ENCODE data around the gene PQBP1.
"Not testable (repeated sequence)": the region's sequence is repeated elsewhere in the genome, so short reads cannot be mapped to it uniquely, and the experiment has no call there.

The PQBP1 gene, protein sequence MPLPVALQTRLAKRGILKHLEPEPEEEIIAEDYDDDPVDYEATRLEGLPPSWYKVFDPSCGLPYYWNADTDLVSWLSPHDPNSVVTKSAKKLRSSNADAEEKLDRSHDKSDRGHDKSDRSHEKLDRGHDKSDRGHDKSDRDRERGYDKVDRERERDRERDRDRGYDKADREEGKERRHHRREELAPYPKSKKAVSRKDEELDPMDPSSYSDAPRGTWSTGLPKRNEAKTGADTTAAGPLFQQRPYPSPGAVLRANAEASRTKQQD

DNA sequence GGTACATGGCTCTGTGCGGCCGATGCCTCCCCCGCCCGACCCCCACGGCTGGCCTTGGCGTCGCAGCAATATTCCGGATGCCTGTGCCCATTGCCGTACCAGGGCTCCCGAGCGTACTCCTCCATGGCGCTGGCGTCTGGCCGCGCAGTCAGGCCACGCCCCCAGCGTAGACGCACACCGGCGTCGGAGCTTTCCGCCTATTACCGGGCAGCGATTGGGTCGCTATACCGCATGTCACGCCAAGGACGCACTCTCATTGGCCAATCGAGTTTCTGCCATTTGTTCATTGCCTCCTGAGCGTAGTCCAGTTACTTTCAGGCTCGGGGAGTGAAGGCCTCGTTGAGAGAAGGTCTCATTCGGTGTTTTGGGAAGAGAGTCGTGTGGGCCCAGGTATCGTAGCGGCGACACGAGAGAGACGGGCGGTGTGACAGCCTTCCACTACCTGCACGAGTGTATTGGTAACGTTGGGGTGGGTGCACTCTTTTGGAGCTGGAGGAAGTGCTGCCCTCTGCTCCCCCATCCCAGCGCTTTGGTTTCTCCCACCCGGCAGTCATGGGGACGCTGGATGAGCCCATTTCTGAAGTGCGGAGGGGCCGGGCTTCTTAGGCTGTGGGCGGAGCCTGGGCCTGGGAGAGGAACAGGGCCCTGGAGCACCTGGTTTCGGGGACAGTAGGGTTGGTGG lies at the start of gene PQBP1, which contains the start of gene TIMM17B:
PQBP1 (plus strand) TSS at position 306 of the 682 bp plus-strand sequence. CDS start 580 bp downstream, outside the sequence.
TIMM17B (minus strand) TSS at position 144 of the 682 bp plus-strand sequence; CDS start at position 125, 19 bp downstream.
- peak; percentile 77 for DNase-seq

DNA sequence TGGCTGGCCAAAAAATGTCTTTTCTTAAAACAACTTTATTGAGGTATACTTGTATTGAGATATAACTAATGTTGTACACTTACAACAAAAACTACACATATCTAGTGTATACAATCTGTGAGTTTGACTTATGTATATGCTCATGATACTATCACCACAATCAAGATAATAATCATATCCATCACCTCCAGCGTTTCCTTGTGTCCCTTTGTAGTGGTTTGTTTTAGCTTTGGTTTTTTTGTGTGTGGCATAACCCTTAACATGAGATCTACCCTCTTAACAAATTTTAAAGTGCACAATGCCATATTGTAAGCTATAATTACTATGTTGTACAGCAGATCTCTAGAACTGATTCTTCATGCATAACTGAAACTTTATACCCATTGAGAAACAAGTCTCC lies 48.9 kb upstream of the PQBP1 start:
- no peak for DNase-seq

DNA sequence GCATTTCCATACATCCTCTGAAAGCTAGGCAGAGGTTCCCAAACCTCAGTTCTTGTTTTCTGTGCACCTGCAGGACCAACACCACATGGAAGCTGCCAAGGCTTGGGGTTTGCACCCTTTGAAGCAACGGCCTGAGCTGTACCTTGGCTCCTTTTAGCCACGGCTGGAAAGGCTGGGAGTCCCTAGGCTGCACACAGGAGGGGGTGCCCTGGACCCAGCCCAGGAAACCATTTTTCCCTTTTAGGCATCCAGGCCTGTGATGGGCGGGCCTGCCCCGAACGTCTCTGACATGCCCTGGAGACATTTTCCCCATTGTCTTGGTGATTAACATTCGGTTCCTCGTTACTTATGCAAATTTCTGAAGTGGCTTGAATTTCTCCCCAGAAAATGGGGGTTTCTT lies 44.9 kb upstream of the PQBP1 start:
- no peak for DNase-seq

DNA sequence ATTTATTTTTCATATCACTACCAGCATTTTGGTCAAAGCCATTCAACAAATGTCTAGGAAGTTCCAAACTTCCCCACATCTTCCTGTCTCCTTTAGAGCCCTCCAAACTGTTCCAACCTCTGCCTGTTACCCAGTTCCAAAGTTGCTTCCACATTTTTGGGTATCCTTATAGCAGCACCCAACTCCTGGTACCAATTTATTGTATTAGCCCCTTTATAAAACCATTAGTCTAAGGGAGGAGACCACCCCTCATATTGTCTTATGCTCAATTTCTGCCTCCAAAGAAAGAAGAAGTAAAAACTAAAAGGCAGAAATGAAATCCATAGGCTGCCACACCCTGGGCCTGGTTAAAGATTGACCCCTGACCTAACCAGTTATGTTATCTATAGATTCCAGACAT lies 44.2 kb upstream of the PQBP1 start:
- DNase-seq = not testable (repeated sequence)

DNA sequence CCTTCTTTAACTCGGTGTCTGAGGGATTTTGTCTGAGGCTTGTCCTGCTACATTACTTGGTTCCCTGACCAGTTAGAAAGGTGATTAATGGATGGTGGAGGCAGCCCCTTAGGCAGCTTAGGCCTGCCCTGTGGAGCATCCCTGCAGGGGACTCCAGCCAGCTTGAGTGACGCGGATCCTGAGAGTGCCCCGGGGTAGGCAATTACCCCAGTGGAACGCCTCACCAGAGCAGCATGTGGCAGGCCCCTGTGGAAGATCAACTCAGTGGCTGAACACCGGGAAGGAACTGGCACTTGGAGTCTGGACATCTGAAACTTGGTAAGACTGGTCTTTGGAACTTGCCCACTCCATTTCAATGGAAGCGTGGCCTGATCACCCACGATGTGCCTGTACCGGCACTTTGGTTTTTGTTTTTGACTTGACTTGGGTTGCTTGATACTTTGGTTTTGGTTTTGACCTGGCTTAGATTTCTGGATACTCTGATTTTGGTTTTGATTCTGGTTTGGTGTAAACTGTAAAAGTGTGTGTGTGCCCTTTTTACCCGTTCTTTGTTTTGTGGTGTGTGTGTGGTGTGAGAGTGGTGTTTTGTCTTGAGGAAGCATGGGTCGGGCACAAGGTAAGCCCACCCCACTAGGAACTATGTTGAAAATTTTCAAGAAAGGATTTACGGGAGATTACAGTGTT lies 43.5 kb upstream of the PQBP1 start:
- DNase-seq = not testable (repeated sequence)

DNA sequence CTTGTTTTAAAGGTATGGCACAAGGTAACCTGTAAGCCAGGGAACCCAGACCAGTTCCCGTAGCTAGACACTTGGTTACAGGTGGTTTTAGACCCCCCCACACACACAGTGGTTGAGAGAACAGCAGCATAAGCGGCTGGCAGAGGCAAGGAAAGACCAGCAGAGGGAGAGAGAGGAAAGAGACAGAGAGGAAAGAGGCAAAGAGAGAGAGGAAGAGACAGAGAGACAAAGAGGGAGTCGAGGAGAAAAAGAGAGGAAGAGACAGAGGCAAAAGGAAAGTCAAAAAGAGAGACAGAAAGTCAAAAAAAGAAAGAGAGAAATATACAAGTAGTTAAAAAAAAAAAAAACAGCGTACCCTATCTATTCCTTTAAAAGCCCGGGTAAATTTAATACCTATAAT lies 42.8 kb upstream of the PQBP1 start:
- DNase-seq = no peak

DNA sequence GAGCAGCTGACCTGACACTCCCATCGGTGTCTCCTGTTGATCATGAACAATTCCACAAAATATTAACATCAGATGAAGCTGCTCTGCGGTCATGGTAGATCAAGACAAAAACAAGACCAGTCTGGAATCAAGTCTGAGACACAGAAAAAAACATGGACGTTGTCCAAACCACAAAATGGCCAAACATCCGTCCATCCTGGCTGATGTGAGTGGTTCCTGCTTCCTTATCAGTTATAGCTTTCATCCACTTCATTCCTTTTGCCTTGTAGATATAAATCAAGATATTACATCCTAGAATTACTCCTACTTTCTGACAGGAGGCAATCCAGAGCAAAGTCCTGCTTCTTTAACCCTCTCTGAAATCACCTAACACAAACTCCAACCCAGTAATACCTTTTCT lies 33.5 kb upstream of the PQBP1 start:
- DNase-seq = no peak

DNA sequence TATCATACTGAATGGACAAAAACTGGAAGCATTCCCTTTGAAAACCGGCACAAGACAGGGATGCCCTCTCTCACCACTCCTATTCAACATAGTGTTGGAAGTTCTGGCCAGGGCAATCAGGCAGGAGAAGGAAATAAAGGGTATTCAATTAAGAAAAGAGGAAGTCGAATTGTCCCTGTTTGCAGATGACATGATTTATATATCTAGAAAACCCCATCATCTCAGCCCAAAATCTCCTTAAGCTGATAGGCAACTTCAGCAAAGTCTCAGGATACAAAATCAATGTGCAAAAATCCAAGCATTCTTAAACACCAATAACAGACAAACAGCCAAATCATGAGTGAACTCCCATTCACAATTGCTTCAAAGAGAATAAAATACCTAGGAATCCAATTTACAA lies 25.7 kb upstream of the PQBP1 start:
- DNase-seq = not testable (repeated sequence)

DNA sequence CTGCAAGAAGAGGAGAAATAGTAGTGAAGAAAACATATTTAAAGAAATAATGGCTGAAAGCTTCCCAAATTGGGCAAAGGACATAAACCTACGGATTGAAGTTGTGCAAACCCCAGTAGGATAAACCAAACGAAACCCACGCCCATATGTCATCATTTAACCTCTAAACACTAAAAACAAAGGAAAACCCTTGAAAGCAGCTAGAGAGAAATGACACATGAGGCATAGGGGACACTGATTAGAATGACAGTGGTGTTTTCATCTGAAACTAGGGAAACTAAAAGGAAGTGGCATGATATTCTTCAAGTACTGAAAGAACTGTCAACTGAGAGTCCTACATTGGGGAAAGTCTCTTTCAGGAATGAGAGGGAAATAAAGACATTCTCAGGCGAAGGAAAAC lies 20.8 kb upstream of the PQBP1 start:
- not testable (repeated sequence) for DNase-seq

DNA sequence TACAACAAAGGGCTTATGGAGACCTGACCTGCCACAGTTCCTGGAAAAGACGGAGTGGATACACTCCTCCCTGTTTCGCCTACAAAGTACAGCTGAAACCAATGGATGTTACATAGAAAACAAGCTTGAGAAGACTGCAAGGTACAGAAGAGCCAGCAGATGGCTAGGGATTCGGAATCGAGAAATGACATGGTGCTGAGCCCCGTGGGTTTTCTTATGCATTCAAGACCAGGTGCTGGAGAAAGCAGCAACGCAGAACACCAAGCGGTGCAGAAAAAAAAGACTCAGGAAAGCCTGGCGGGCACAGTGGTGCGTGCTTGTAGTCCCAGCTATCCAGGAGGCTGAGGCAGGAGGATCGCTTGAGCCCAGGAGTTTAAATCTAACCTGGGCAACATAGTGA lies 14.0 kb upstream of the PQBP1 start:
- DNase-seq = no peak

DNA sequence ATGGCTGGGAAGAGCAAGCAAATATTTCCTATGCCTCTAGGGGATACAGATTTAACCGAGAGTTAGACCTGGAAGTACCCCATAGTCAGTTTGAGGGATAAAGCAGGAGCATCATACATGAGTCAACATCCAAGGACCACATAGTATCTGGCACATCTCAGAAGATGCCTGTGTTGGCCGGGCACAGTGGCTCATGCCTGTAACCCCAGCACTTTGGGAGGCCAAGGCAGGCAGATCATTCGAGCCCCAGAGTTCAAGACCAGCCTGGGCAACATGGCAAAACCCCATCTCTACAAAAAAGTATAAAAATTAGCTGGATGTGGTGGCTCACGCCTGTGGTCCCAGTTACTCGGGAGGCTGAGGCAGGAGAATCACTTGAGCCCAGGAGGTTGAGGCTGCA lies 11.1 kb upstream of the PQBP1 start:
- DNase-seq = not testable (repeated sequence)

DNA sequence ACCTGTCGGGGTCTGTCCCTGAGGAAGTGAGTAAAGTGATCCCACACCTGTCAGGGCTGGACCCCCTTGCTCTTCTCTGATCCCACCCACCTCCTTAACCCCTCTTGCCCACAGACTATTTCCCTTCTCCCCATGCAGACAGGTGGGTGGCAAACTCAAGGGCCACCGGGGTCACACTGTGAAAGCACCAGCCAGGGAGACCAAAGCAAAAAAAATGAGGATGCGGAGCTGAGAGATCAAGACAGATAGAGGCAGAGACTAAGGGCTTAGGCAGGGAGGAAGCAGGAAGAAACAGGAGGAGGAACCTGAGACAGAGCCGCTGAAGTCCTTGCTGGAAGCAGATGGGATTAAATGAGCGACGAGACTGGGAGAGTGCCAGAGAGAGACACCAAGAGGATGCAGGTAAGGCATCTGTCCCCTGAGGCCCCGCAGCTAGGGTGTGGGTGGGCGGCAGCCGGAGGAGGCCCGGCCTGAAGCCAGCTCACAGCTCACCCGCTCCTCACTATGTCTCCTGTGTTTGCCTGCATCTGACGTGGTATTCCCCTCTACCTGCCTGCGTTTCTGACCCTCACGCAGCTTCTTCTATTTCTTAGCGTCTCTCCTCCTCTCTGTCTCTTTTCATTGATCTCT lies 7.3 kb upstream of the PQBP1 start:
- DNase-seq = no peak

DNA sequence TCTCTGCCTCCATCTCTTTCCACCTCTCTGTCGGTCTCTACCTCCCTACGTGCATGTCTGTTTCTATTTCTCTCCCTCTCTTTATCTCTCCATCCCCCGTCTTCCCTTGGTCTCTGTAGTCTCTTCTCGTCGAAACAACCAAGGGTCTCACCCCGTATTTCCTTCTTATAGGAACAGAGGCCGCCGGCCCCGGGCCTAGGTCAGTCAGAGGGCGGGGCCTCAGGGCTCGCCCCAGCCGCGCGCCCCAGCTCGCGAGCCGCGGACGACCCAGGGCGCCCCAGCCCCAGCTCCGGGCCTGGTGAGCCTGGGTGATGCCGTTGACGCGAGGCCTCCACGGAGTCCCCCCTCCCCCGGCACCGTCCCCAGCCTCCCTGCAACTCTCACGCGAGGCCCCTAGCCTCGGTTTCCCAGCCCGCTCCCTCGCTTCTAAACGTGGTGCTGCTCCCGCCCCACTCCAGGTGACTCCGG lies 6.8 kb upstream of the PQBP1 start:
- no peak for DNase-seq

DNA sequence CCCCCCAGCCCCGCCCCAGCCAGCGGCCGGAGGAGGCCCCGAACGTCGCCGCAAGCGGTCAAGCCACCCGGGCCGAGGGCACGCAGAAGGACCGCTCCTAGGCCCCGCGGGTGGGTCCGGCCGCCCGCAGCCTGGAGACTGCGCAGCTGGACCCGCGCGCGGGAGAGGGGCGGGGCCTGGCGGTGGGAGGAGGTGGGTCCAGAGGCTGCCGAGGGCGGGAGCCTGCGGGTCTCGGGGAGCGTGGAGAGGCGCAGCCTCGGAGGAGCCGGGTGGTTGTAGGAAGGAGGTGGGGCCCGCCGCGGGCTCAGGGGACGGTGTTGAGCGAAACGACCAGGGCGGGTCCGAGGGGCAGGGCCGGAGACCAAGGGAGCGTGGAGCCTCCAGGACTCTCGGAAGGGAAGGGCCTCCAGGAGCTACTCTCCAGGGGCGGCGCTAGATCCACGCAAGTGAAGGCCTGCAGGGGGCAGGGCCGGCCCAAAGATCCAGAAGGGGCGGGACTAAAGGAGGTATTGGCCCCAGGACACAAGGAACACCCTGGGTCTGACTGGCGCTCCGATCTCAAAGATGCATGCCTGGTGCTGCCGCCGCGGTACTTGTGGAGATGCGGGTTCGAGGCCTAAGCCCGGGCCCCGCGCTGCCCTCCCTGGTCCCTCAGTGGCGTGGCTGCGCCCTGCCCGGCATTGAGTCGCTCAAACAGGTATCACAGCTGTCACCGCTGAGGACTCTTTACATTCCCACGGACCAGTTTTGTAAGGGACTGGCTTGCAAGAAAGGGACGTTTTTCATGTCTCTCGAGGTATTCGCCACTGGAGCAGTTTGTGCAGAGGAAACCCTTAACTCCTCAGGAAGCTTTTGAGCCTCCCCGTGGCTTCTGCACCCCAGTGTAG lies 6.1 kb upstream of the PQBP1 start:
- peak; percentile 45 for DNase-seq

DNA sequence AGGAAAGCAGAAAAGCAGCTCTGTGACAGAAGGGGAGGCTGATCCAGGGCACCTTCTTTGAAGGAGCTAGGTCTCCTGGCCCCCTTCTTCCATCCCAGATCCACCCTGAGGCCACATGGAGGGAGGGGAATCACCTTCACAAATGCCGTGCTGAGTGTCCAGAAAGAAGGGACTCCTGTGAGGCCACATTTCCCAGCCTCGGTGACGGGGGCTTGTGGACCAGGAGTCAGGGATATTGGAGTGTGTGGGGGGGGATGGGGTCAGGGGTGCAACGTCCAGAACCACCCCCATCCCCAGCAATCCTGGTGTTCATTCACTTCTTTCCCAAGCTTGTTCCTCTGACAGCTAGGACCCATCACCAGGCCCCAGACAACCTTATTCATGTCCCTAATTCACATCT lies 4.8 kb upstream of the PQBP1 start:
- DNase-seq = no peak

DNA sequence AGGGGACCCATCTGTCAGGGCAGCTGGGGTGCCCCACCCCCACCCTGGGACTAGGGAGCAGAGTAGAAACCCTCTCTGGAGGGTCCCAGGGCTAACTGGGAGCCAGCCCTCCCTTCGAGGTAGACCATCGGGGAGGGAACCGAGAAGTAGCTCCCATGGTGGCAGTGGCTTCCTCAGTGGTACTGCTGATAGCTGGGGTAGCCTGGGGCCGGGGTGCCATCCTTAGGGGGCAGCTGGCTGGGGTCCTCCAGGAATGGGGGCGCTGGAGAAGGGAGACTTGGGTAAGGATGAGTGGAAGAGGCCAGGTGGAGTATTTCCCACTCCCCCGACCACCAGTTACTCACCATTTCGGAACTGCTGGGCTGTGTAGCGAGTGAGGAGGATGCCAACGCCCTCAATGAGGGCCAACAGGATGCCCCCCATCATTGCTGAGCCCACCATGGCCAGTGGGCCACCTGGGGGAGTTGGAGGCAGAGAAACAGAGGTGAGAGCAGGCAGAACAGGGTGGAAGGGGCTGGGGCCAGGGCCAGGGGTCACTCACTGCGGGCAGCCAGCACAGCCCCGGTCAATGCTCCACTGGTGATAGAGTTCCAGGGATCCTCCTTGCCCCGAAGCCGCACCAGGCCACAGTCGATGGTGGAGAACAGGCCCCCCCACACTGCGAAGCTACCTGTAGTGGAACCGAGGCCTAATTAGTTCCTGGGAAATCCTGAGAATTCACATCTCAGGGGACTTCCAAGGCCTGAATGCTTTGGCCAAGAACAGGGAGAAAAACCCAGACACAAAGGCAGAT lies 4.0 kb upstream of the PQBP1 start:
- DNase-seq = no peak

DNA sequence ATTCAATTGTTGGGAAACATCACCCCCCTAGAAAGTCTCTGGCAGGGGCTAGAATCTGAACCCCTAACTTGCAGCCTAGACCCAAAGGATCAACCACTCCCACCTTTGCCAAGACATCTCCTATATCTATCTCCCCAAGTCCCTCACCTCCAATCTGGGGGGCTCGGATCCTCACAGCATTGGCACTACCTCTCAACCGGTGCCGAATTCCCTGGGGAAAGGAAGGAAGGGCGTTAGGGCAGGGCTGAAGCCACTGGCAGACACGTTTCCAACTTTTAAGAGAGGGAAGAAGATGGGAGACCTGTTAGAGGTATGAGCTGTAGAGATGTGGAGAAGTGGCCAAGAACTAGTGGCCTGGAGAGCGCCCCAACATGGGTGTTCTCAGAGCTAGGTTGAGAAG lies 2.8 kb upstream of the PQBP1 start:
- DNase-seq = no peak

DNA sequence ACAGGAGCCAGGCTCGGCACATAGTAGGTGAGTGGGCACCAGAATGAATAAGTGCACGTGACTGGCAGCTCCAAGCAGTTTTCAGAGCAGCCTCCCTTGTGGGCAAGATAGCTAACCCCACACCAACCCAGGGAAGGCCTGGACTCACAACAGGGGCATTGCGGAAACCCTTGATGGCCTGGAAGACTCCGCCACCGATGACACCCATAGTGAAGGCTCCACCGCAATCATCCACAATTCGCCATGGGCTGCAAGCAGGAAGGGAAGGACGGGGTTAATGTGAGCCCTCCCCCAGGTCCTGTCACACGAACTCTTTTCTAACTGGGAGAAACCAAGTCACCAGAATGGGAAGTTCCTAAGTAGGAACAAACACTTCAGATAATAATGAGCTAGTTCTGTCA lies 1.1 kb upstream of the PQBP1 start:
- no peak for DNase-seq

DNA sequence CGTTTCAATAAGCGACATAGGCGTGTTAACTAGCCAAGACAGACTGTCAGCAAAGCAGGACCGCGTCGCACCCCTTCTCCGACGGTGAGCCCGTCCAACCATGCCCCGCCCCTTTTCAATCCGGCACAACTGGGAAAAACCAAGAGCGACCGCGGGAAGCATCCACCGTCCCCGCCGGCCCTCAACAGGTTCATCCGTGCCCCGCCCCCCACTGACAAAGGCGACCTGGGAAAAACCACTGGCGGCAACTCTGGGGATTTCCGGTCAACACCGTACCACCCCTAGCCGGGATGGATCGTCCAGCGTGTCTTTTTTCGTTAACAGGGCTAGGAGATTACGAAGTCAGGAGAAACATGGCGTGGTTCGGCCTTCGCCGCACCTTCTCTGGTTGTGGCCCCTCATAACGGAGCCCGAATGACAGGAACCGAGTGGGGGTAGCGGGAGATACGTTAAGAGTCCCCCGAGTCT lies 539 bp upstream of the PQBP1 start:
- DNase-seq = peak; percentile 39

DNA sequence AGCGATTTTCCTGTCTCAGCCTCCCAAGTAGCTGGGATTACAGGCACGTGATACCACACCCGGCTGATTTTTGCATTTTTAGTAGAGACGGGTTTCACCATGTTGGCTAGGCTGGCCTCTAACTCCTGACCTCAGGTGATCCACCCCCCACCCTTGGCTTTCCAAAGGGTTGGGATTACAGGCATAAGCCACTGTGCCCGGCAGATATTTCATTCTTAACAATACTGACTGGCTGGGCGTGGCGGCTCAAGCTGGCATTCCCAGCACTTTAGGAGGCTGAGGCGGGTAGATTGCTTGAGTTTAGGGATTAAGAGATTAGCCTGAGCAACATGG lies 1.3 kb downstream of the PQBP1 start:
- DNase-seq = no peak

DNA sequence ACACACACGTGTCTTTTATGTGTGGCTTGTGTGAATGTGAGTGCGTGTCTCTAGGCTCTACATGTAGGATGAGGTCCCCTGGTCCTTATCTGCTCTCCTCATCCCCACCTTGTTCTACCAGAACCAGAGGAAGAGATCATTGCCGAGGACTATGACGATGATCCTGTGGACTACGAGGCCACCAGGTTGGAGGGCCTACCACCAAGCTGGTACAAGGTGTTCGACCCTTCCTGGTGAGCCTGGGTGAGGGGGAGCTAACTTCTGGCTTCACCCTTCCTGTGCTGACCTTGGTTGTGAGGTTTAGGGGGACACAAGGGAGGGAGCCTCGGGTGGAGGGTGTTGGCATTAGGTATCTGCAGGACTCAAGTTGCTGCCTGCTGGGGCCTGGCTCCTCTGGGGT lies 3.3 kb downstream of the PQBP1 start:
- no peak for DNase-seq

DNA sequence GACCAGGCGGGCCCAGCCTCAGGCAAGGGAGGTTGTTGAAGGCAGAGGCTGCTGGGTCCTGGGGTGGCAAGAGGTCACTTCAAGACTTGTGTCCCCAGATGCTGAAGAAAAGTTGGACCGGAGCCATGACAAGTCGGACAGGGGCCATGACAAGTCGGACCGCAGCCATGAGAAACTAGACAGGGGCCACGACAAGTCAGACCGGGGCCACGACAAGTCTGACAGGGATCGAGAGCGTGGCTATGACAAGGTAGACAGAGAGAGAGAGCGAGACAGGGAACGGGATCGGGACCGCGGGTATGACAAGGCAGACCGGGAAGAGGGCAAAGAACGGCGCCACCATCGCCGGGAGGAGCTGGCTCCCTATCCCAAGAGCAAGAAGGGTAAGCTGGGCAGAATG lies 4.4 kb downstream of the PQBP1 start:
- DNase-seq = no peak
